ENCODE results near the gene TMIE. TPM values are rescaled to one million over a fixed set of nuclear protein-coding genes. Genes with fewer than 3 reads are reported as not detected.

The TMIE gene
- total RNA-seq, 5 donors from 2014 or later (not counting 1 experiment from before 2014, with no cell fraction given), result 2.0 to 5.3 (median 3.0) TPM

GRCh38 chr3:46668591-46668990 is 32.6 kb upstream of the TMIE start:
- H3K27ac ChIP-seq (ENCODE audit: low read length), result no peak overlapping the region
- DNase-seq (no peak), ATAC-seq (replicated peaks in 1 of 4) (no peak)
- no peaks in the 10 kb centered on the region for H3K9me3 Mint-ChIP-seq
- ChIA-PET POLR2A (no interaction called here), CTCF (no interaction called here)
- no peaks in the 10 kb centered on the region for H3K4me1 ChIP-seq (ENCODE audit: control insufficient read depth in 1 of 2, extremely low read depth in 1 of 2, insufficient read depth in 2 of 2, low read length in 2 of 2)
- no peak overlapping the region for H3K4me3 Mint-ChIP-seq
- H3K9me3 ChIP-seq, result no peaks in the 10 kb centered on the region
- H3K4me1 Mint-ChIP-seq, result peaks cover 0 to 2% (median 0%) of the 10 kb centered on the region in 3 donors
- peaks cover 0 to 2% of the 10 kb centered on the region in 2 donors for H3K36me3 ChIP-seq (ENCODE audit: control insufficient read depth in 2 of 2, extremely low read depth in 1 of 2, insufficient read depth in 1 of 2, low read length in 1 of 2)
- 80% methylated on average over 1 of the region's 2 CpGs for WGBS (ENCODE audit: insufficient coverage)
- peaks cover 0 to 8% of the 10 kb centered on the region in 2 experiments for H3K27me3 ChIP-seq (replicated peaks in 1 of 2; ENCODE audit: control insufficient read depth in 2 of 2, extremely low read depth in 1 of 2, insufficient read depth in 2 of 2, low read length in 1 of 2)
- H3K27ac Mint-ChIP-seq, result no peak overlapping the region
- no peak overlapping the region for H3K4me3 ChIP-seq (ENCODE audit: control insufficient read depth in 1 of 2, extremely low read depth in 1 of 2, low read length in 1 of 2)
- H3K27me3 Mint-ChIP-seq, result no peaks in the 10 kb centered on the region
- peaks cover 4% of the 10 kb centered on the region for H3K36me3 Mint-ChIP-seq

- DNase-seq (peak in 1 of 35 experiments; percentile 11), ATAC-seq (replicated peaks in 1 of 4) (no peak)
- Histone ChIP-seq H3K36me3 (ENCODE audit: control insufficient read depth in 2 of 2, extremely low read depth in 1 of 2, insufficient read depth in 1 of 2, low read length in 1 of 2) (peaks cover 0 to 5% of the 10 kb centered on the region in 2 donors), H3K9me3 (no peaks in the 10 kb centered on the region), H3K4me1 (ENCODE audit: control insufficient read depth in 1 of 2, extremely low read depth in 1 of 2, insufficient read depth in 2 of 2, low read length in 2 of 2) (no peaks in the 10 kb centered on the region), H3K27ac (ENCODE audit: low read length) (no peak overlapping the region), H3K27me3 (replicated peaks in 1 of 2; ENCODE audit: control insufficient read depth in 2 of 2, extremely low read depth in 1 of 2, insufficient read depth in 2 of 2, low read length in 1 of 2) (peaks cover 0 to 6% of the 10 kb centered on the region in 2 experiments), H3K4me3 (ENCODE audit: control insufficient read depth in 1 of 2, extremely low read depth in 1 of 2, low read length in 1 of 2) (no peak overlapping the region)
- H3K4me1 Mint-ChIP-seq, result no peaks in the 10 kb centered on the region
- H3K9me3 Mint-ChIP-seq, result peaks cover 0 to 2% (median 0%) of the 10 kb centered on the region in 3 donors
- WGBS (ENCODE audit: insufficient coverage), result 84% methylated on average over 7 of the region's 9 CpGs
- ChIA-PET POLR2A (no interaction called here), CTCF (no interaction called here)
- H3K36me3 Mint-ChIP-seq, result peaks cover 9% of the 10 kb centered on the region
- no peak overlapping the region for H3K4me3 Mint-ChIP-seq
- no peak overlapping the region for H3K27ac Mint-ChIP-seq
- no peaks in the 10 kb centered on the region for H3K27me3 Mint-ChIP-seq
Observed at GRCh38 chr3:46669191-46669999, 31.8 kb upstream of the TMIE start.

DNA sequence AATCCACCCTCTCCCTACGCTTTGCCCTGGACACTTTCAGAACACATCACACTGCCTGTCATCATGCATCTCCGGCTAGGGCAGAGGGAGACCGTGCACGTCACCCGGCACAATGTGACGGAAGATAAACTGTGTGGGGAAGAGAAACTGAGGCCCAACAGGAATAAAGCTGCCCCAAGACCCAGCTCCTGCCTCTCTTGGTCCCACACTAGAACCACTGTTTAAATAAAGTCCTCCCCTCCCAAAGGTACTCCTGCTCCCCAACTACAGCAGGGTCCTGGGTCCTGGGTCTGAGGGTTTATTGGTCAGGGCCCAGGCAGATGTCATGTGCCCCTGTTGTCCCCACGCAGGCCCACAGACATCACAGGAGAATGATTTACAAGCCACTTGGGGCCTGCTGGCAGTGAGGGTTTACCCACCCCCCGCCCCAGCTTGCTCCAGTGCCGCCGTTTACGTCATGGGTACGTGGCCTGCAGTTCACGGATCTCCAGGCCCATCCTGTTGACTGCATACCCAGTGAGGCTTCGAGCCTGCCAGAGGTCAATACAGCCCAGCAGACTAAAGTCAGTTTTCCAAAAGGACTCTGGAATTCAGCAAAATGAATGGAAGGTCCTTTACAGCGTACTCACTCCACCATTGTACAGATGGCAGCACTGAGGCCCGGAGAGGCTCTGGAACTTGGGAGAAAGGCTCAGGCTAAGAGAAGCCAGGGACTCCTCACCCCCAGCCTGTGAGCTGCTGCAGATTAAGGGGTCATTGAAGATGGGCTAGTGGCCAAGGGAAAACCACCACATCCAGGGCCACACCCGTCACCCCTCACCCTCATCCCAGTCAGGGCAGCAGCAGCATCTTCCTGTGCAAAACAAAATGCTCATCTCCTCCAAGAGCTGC is 30.9 kb upstream of the TMIE start:
- H3K27ac ChIP-seq (ENCODE audit: low read length), result no peak overlapping the region
- POLR2A ChIA-PET, result no interaction called here

GRCh38 chr3:46670891-46671427 is 30.2 kb upstream of the TMIE start:
- H3K4me3 Mint-ChIP-seq, result no peak overlapping the region
- WGBS (ENCODE audit: insufficient coverage), result 95% methylated on average over 3 of the region's 4 CpGs
- H3K36me3 Mint-ChIP-seq, result peaks cover 15% of the 10 kb centered on the region
- CTCF ChIA-PET, result interaction anchor here in 1 of 2 donors (0.5 kb wide), 1 partner anchor 1152 kb away, joined by 3 read pairs; no protein-coding TSS in a partner anchor
- ATAC-seq (replicated peaks in 1 of 4) (no peak), DNase-seq (peak in 2 of 35 experiments; percentile 0 to 10)
- H3K9me3 Mint-ChIP-seq, result peaks cover 0 to 3% (median 0%) of the 10 kb centered on the region in 3 donors
- H3K27ac Mint-ChIP-seq, result no peak overlapping the region
- H3K9me3 ChIP-seq, result no peaks in the 10 kb centered on the region
- H3K4me3 ChIP-seq (ENCODE audit: control insufficient read depth in 1 of 2, extremely low read depth in 1 of 2, low read length in 1 of 2), result no peak overlapping the region
- no peak overlapping the region for H3K27ac ChIP-seq (ENCODE audit: low read length)
- H3K4me1 ChIP-seq (ENCODE audit: control insufficient read depth in 1 of 2, extremely low read depth in 1 of 2, insufficient read depth in 2 of 2, low read length in 2 of 2), result no peaks in the 10 kb centered on the region
- peaks cover 0 to 9% of the 10 kb centered on the region in 2 donors for H3K36me3 ChIP-seq (ENCODE audit: control insufficient read depth in 2 of 2, extremely low read depth in 1 of 2, insufficient read depth in 1 of 2, low read length in 1 of 2)
- peaks cover 0 to 4% of the 10 kb centered on the region in 2 experiments for H3K27me3 ChIP-seq (replicated peaks in 1 of 2; ENCODE audit: control insufficient read depth in 2 of 2, extremely low read depth in 1 of 2, insufficient read depth in 2 of 2, low read length in 1 of 2)
- no peaks in the 10 kb centered on the region for H3K27me3 Mint-ChIP-seq
- H3K4me1 Mint-ChIP-seq, result no peaks in the 10 kb centered on the region
- POLR2A ChIA-PET, result no interaction called here

More for the DNA sequence above, 30.9 kb upstream of the TMIE start:
- ATAC-seq (replicated peaks in 1 of 4), result no peak
- DNase-seq, result peak in 1 of 35 experiments; percentile 6
- H3K9me3 Mint-ChIP-seq, result peaks cover 0 to 3% (median 0%) of the 10 kb centered on the region in 3 donors
- H3K36me3 Mint-ChIP-seq, result peaks cover 15% of the 10 kb centered on the region
- H3K4me3 ChIP-seq (ENCODE audit: control insufficient read depth in 1 of 2, extremely low read depth in 1 of 2, low read length in 1 of 2), result no peak overlapping the region
- CTCF ChIA-PET, result interaction anchor here in 1 of 2 donors (0.5 kb wide), 1 partner anchor 1152 kb away, joined by 3 read pairs; no protein-coding TSS in a partner anchor
- peaks cover 0 to 5% of the 10 kb centered on the region in 2 donors for H3K36me3 ChIP-seq (ENCODE audit: control insufficient read depth in 2 of 2, extremely low read depth in 1 of 2, insufficient read depth in 1 of 2, low read length in 1 of 2)
- H3K4me3 Mint-ChIP-seq, result no peak overlapping the region
- no peaks in the 10 kb centered on the region for H3K4me1 Mint-ChIP-seq
- 84% methylated on average over 8 of the region's 17 CpGs for WGBS (ENCODE audit: insufficient coverage)
- H3K9me3 ChIP-seq, result no peaks in the 10 kb centered on the region
- no peaks in the 10 kb centered on the region for H3K4me1 ChIP-seq (ENCODE audit: control insufficient read depth in 1 of 2, extremely low read depth in 1 of 2, insufficient read depth in 2 of 2, low read length in 2 of 2)
- H3K27me3 Mint-ChIP-seq, result no peaks in the 10 kb centered on the region
- H3K27ac Mint-ChIP-seq, result no peak overlapping the region
- H3K27me3 ChIP-seq (replicated peaks in 1 of 2; ENCODE audit: control insufficient read depth in 2 of 2, extremely low read depth in 1 of 2, insufficient read depth in 2 of 2, low read length in 1 of 2), result peaks cover 0 to 6% of the 10 kb centered on the region in 2 experiments

DNA sequence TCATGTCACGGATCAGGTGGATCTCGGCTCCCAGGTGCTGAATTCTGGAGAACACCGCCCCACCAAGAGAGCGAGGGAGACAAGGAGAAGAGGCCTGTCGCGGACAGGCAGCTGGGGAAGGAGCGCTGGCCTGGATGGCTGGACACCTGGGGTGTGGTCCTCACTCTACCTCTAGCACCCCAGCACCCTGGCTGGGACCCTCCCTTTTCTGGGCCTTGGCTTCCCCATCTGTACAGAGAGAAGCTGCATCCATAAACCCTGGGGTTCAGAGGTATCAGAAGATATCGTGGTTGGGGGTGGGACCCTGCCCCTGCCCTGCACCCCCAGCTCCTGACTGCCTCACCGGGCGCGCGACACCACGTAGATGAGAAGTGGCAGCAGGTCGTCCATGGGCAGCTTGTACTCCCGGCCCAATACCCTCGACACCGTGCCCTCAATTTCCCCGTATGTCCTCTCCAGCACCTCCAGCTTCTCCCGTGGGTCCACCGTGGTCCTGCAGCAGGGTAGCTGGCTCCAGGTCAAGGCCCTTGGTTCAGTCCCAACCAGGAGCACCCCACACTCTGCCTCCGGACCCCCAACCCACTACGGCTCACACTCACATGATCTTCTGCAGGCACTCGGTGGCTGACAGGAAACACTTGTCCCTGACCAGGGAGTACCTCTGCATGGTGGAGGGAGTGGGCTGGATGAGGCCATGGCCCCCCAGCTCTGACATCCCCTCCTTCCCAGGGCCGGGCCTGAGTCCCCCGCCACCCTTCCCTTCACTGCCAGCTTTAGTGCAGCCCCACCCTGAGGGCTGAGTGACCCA is 29.4 kb upstream of the TMIE start:
- Histone ChIP-seq H3K4me3 (ENCODE audit: control insufficient read depth in 1 of 2, extremely low read depth in 1 of 2, low read length in 1 of 2) (no peak overlapping the region), H3K27ac (ENCODE audit: low read length) (no peak overlapping the region), H3K36me3 (ENCODE audit: control insufficient read depth in 2 of 2, extremely low read depth in 1 of 2, insufficient read depth in 1 of 2, low read length in 1 of 2) (peaks cover 0 to 14% of the 10 kb centered on the region in 2 donors), H3K4me1 (ENCODE audit: control insufficient read depth in 1 of 2, extremely low read depth in 1 of 2, insufficient read depth in 2 of 2, low read length in 2 of 2) (no peaks in the 10 kb centered on the region), H3K9me3 (no peaks in the 10 kb centered on the region), H3K27me3 (replicated peaks in 1 of 2; ENCODE audit: control insufficient read depth in 2 of 2, extremely low read depth in 1 of 2, insufficient read depth in 2 of 2, low read length in 1 of 2) (peaks cover 0 to 2% of the 10 kb centered on the region in 2 experiments)
- ChIA-PET CTCF (no interaction called here), POLR2A (no interaction called here)
- Mint-ChIP-seq H3K27me3 (no peaks in the 10 kb centered on the region), H3K4me3 (no peak overlapping the region), H3K27ac (peak overlapping the region in 1 of 2 donors; percentile 61), H3K36me3 (peaks cover 15% of the 10 kb centered on the region), H3K9me3 (peaks cover 0 to 3% (median 0%) of the 10 kb centered on the region in 3 donors), H3K4me1 (no peaks in the 10 kb centered on the region)
- ATAC-seq (replicated peaks in 1 of 4) (no peak), DNase-seq (peak in 1 of 35 experiments; percentile 1)
- 82% methylated on average over 15 of the region's 25 CpGs for WGBS (ENCODE audit: insufficient coverage)

Data from T-cell (primary cell).